Common myeloid progenitor, CD34-positive (primary cell): ENCODE results near the gene CCNQ.

Experiments used
- CTCF ChIA-PET: fragments of 350-600 bp; sonication (Branson Sonifier 250); formaldehyde crosslinking; loops from one replicate; lab custom pipeline; 2021; ENCODE audit warnings: antibody characterized with exemption; lab: Charles Lee
- POLR2A ChIA-PET: fragments of 350-600 bp; sonication (Branson Sonifier 250); formaldehyde crosslinking; loops from one replicate; lab custom pipeline; 2021; ENCODE audit warnings: antibody characterized with exemption; lab: Charles Lee
- DNase-seq, 3 donors: peaks; one replicate each; pipeline versions ENCODE4 v3.0.0 to v3.0.0-alpha.2; 2013
- H3K27ac ChIP-seq, 2 experiments: 1 replicate in 1 of 2; 2 replicates in 1 of 2; pipeline ENCODE4 v1.7.0; 2013; ENCODE audit warnings: inconsistent platforms in 2 of 2, low read length in 2 of 2, mild to moderate bottlenecking in 2 of 2, low read depth in 1 of 2, moderate library complexity in 1 of 2; ENCODE audit not compliant: severe bottlenecking in 2 of 2, insufficient read depth in 1 of 2, poor library complexity in 1 of 2
- H3K27me3 ChIP-seq, 5 experiments: replicated peaks in 2 of 5; 1 replicate in 3 of 5; 2 replicates in 2 of 5; pipeline versions ENCODE4 v1.6.1 to v1.7.0; 2013; ENCODE audit warnings: low read length in 4 of 5, mild to moderate bottlenecking in 2 of 5, moderate library complexity in 2 of 5, inconsistent platforms in 1 of 5; ENCODE audit not compliant: insufficient read depth in 5 of 5, control insufficient read depth in 4 of 5
- H3K36me3 ChIP-seq, 4 experiments: 1 replicate in 2 of 4; 2 replicates in 2 of 4; pipeline versions ENCODE4 v1.6.1 to v1.7.0; 2013; ENCODE audit warnings: low read length in 3 of 4, control low read depth in 1 of 4, mild to moderate bottlenecking in 1 of 4; ENCODE audit not compliant: control insufficient read depth in 4 of 4, insufficient read depth in 4 of 4
- H3K4me1 ChIP-seq, 4 experiments: 1 replicate in 3 of 4; 2 replicates in 1 of 4; pipeline versions ENCODE4 v1.6.1 to v1.7.1; 2013; ENCODE audit warnings: low read length in 3 of 4, mild to moderate bottlenecking in 3 of 4, control low read depth in 1 of 4, inconsistent platforms in 1 of 4, moderate library complexity in 1 of 4; ENCODE audit not compliant: control insufficient read depth in 4 of 4, insufficient read depth in 4 of 4; ENCODE audit errors: control extremely low read depth in 1 of 4
- H3K4me3 ChIP-seq, 7 experiments: 1 replicate in 4 of 7; 2 replicates in 3 of 7; pipeline versions ENCODE4 v1.5.1 to v1.7.0; 2013; ENCODE audit warnings: mild to moderate bottlenecking in 7 of 7, low read length in 6 of 7, moderate library complexity in 6 of 7, inconsistent platforms in 2 of 7, low read depth in 2 of 7, control low read depth in 1 of 7; ENCODE audit not compliant: insufficient read depth in 4 of 7, control insufficient read depth in 1 of 7; ENCODE audit errors: extremely low read depth in 1 of 7
- H3K9me3 ChIP-seq, 5 experiments: 1 replicate in 4 of 5; 2 replicates in 1 of 5; pipeline versions ENCODE4 v1.6.1 to v1.7.1; 2013; ENCODE audit warnings: low read length in 4 of 5, mild to moderate bottlenecking in 2 of 5, inconsistent platforms in 1 of 5, low read depth in 1 of 5, moderate library complexity in 1 of 5; ENCODE audit not compliant: control insufficient read depth in 4 of 5, insufficient read depth in 2 of 5; ENCODE audit errors: control extremely low read depth in 1 of 5
- WGBS: methylation state at CpG from one replicate; pipeline ENCODE4 v1.1.5; 2013; ENCODE audit not compliant: insufficient coverage; 5-methylcytosine and 5-hydroxymethylcytosine counted together

Gene CCNQ

GRCh38 chrX:153557618-153558355, 41.2 kb downstream of the CCNQ start:
- H3K4me3 ChIP-seq: no peak overlapping the region
- no peaks in the 10 kb centered on the region for H3K9me3 ChIP-seq
- peak in 2 of 3 donors; percentile 33 to 36 for DNase-seq
- H3K27me3 ChIP-seq: peaks cover 0 to 11% (median 0%) of the 10 kb centered on the region in 5 experiments
- CTCF ChIA-PET: interaction anchor here (5.3 kb wide), 1 partner anchor 110 kb away, joined by 37 read pairs; no protein-coding TSS in a partner anchor
- no peak overlapping the region for H3K27ac ChIP-seq
- H3K4me1 ChIP-seq: peaks cover 0 to 18% (median 9%) of the 10 kb centered on the region in 4 experiments
- POLR2A ChIA-PET: no interaction called here
- H3K36me3 ChIP-seq: no peaks in the 10 kb centered on the region
- WGBS: 89% methylated on average over 16 of the region's 19 CpGs

GRCh38 chrX:153556767-153557166, 42.2 kb downstream of the CCNQ start:
- POLR2A ChIA-PET: no interaction called here
- H3K9me3 ChIP-seq: no peaks in the 10 kb centered on the region
- H3K36me3 ChIP-seq: no peaks in the 10 kb centered on the region
- peaks cover 0 to 9% (median 0%) of the 10 kb centered on the region in 5 experiments for H3K27me3 ChIP-seq
- H3K27ac ChIP-seq: no peak overlapping the region
- peaks cover 0 to 18% (median 9%) of the 10 kb centered on the region in 4 experiments for H3K4me1 ChIP-seq
- H3K4me3 ChIP-seq: no peak overlapping the region
- 94% methylated on average over 12 of the region's 12 CpGs for WGBS
- CTCF ChIA-PET: interaction anchor here (0.9 to 5.3 kb wide), 4 partner anchors 42 to 111 kb away, joined by 4 to 37 read pairs (median 5); partner anchors contain the start of gene CCNQ
- DNase-seq: no peak

- ChIA-PET POLR2A (no interaction called here), CTCF (interaction anchor here (0.9 to 5.3 kb wide), 11 partner anchors 8 to 154 kb away, joined by 3 to 37 read pairs (median 5); partner anchors contain the start of gene DUSP9)
- Histone ChIP-seq H3K27me3 (peaks cover 0 to 4% (median 0%) of the 10 kb centered on the region in 5 experiments), H3K4me1 (peaks cover 0 to 7% (median 2%) of the 10 kb centered on the region in 4 experiments), H3K9me3 (no peaks in the 10 kb centered on the region), H3K27ac (no peak overlapping the region), H3K4me3 (no peak overlapping the region), H3K36me3 (no peaks in the 10 kb centered on the region)
- WGBS: 46% methylated on average over 14 of the region's 17 CpGs
- DNase-seq: peak; percentile 48 to 76 (median 69)
Measured at GRCh38 chrX:153554519-153555167, 44.3 kb downstream of the CCNQ start.

GRCh38 chrX:153551135-153551534, 47.8 kb downstream of the CCNQ start:
- Histone ChIP-seq H3K27ac (no peak overlapping the region), H3K27me3 (peaks cover 0 to 23% (median 0%) of the 10 kb centered on the region in 5 experiments), H3K36me3 (no peaks in the 10 kb centered on the region), H3K9me3 (no peaks in the 10 kb centered on the region), H3K4me1 (no peaks in the 10 kb centered on the region), H3K4me3 (no peak overlapping the region)
- DNase-seq: no peak
- ChIA-PET POLR2A (no interaction called here), CTCF (interaction anchor here (1.0 to 4.9 kb wide), 4 partner anchors 12 to 120 kb away, joined by 3 to 28 read pairs (median 6); no protein-coding TSS in a partner anchor)
- 63% methylated on average over 2 of the region's 5 CpGs for WGBS

GRCh38 chrX:153549807-153550206, 49.1 kb downstream of the CCNQ start:
- WGBS: 84% methylated on average over 14 of the region's 16 CpGs

GRCh38 chrX:153549231-153549630, 49.7 kb downstream of the CCNQ start:
- POLR2A ChIA-PET: no interaction called here
- peaks cover 0 to 21% (median 0%) of the 10 kb centered on the region in 5 experiments for H3K27me3 ChIP-seq
- H3K4me3 ChIP-seq: no peak overlapping the region
- CTCF ChIA-PET: interaction anchor here (1.0 to 2.9 kb wide), 5 partner anchors 10 to 119 kb away, joined by 4 to 9 read pairs (median 4); no protein-coding TSS in a partner anchor
- no peaks in the 10 kb centered on the region for H3K9me3 ChIP-seq
- DNase-seq: no peak
- no peak overlapping the region for H3K27ac ChIP-seq
- no peaks in the 10 kb centered on the region for H3K36me3 ChIP-seq
- 94% methylated on average over 13 of the region's 17 CpGs for WGBS
- no peaks in the 10 kb centered on the region for H3K4me1 ChIP-seq

More at GRCh38 chrX:153549807-153550206, 49.1 kb downstream of the CCNQ start:
- CTCF ChIA-PET: interaction anchor here (1.0 to 2.9 kb wide), 4 partner anchors 10 to 118 kb away, joined by 4 to 9 read pairs (median 6); no protein-coding TSS in a partner anchor
- Histone ChIP-seq H3K9me3 (no peaks in the 10 kb centered on the region), H3K36me3 (no peaks in the 10 kb centered on the region), H3K27me3 (peaks cover 0 to 21% (median 0%) of the 10 kb centered on the region in 5 experiments), H3K27ac (no peak overlapping the region), H3K4me3 (no peak overlapping the region), H3K4me1 (no peaks in the 10 kb centered on the region)
- no peak for DNase-seq
- POLR2A ChIA-PET: no interaction called here
